Erythroblast (primary cell): Measurements from ENCODE around the gene TAF6L.

Source experiments
- GATA1 ChIP-seq: IDR thresholded peaks from 2 replicates; pipeline ENCODE4 v1.6.1; 2011; ENCODE audit warnings: low read depth, mild to moderate bottlenecking, control low read depth, low read length, moderate library complexity
- POLR2A ChIP-seq: IDR thresholded peaks from 2 replicates; pipeline ENCODE4 v1.6.1; 2011; ENCODE audit warnings: mild to moderate bottlenecking, low read length

DNA sequence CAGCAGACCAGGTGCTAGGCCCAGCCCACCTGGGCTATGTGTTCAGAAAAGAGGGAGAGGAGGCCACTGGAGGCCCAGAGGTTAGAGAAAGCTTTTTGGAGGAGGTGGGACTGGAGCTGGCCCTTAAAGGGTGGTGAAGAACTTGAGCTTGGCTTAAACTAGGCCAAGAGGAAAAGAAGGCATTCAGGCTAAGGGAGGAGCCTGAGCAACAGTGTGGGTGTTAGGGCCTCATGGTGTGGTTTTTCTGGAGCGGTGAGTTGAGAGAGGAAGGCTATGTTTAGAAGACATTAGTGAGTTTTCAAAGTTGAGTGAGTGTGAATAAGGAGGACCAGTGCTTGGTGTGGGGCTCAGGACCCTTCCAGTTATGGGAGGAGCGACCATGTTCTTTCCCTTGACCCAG lies 6.2 kb downstream of the TAF6L start:
- no peak for TF ChIP-seq POLR2A
- no peak for TF ChIP-seq GATA1
